PC-9 (cell line): ENCODE results near the gene TTC17. TPM values are rescaled to one million over a fixed set of nuclear protein-coding genes. Genes with fewer than 3 reads are reported as not detected.

Experiments used
- BruUV-seq: library from RNA; stranded (reverse); fragments of 400-500 nt; replicated peaks from 2 replicates; lab custom pipeline; 2021; lab: Mats Ljungman, UMichigan
- CTCF ChIA-PET: fragments of 300-600 bp; sonication (Branson Sonifier 250); formaldehyde crosslinking; loops from one replicate; lab custom pipeline; 2022; ENCODE audit warnings: antibody characterized with exemption; lab: Charles Lee
- POLR2A ChIA-PET: fragments of 300-600 bp; sonication (Branson Sonifier 250); formaldehyde crosslinking; loops from one replicate; lab custom pipeline; 2022; ENCODE audit warnings: antibody characterized with exemption; ENCODE audit not compliant: unreplicated experiment; lab: Charles Lee
- DNase-seq, 2 experiments: peaks; one replicate each; pipeline versions ENCODE4 v3.0.0 to v3.0.0-alpha.2; 2015 to 2022; ENCODE audit warnings: mixed read lengths in 1 of 2
- H2AFZ ChIP-seq: fragments of 200-600 bp; sonication (generic); 2 replicates; pipeline ENCODE4 v1.8.1; 2017; ENCODE audit warnings: antibody characterized with exemption
- H3F3A ChIP-seq: fragments of 200-600 bp; sonication (generic); 2 replicates; pipeline ENCODE4 v1.8.1; 2017; ENCODE audit warnings: antibody characterized with exemption, mild to moderate bottlenecking, low read depth; ENCODE audit not compliant: insufficient read depth
- H3K27ac ChIP-seq: fragments of 200-600 bp; sonication (generic); 2 replicates; pipeline ENCODE4 v1.6.1; 2016; ENCODE audit warnings: mixed run types
- H3K27me3 ChIP-seq: fragments of 200-600 bp; sonication (generic); 2 replicates; pipeline ENCODE4 v1.6.1; 2016; ENCODE audit warnings: low read depth, mixed run types; ENCODE audit not compliant: insufficient read depth
- H3K36me3 ChIP-seq: fragments of 200-600 bp; sonication (generic); 2 replicates; pipeline ENCODE4 v1.6.1; 2016; ENCODE audit warnings: low read depth, mixed run types
- H3K4me1 ChIP-seq: fragments of 200-600 bp; sonication (generic); replicated peaks from 2 replicates; pipeline ENCODE4 v1.6.1; 2016; ENCODE audit warnings: mixed run types; ENCODE audit not compliant: insufficient read depth
- H3K4me2 ChIP-seq: fragments of 200-600 bp; sonication (generic); 2 replicates; pipeline ENCODE4 v1.6.1; 2017; ENCODE audit warnings: mixed run types
- H3K4me3 ChIP-seq: fragments of 200-600 bp; sonication (generic); 2 replicates; pipeline ENCODE4 v1.6.1; 2016; ENCODE audit warnings: mixed run types
- H3K79me2 ChIP-seq: fragments of 200-600 bp; sonication (generic); 2 replicates; pipeline ENCODE4 v1.6.1; 2017; ENCODE audit warnings: low read depth, mixed run types
- H3K9me2 ChIP-seq: fragments of 200-600 bp; sonication (generic); 2 replicates; pipeline ENCODE4 v1.8.1; 2017; ENCODE audit warnings: mild to moderate bottlenecking; ENCODE audit not compliant: insufficient read depth
- H3K9me3 ChIP-seq: fragments of 200-600 bp; sonication (generic); 2 replicates; pipeline ENCODE4 v1.8.1; 2016; ENCODE audit warnings: low read depth; ENCODE audit not compliant: insufficient read depth
- H4K20me1 ChIP-seq: fragments of 200-600 bp; sonication (generic); 2 replicates; pipeline ENCODE4 v1.8.1; 2017; ENCODE audit not compliant: insufficient read depth
- EZH2 ChIP-seq: fragments of 200-600 bp; sonication (generic); IDR thresholded peaks from 2 replicates; pipeline ENCODE4 v1.8.0; 2017; ENCODE audit warnings: antibody characterized with exemption, low read depth
- intact Hi-C: fragments of 100-400 bp; cut with micrococcal nuclease; formaldehyde crosslinking; loops from one replicate; pipeline ENCODE4 v1.10.0; 2022; ENCODE audit not compliant: unreplicated experiment
- total RNA-seq: library from RNA; stranded (reverse); gene quantifications from 2 replicates; pipeline ENCODE4 v1.2.3, GENCODE V29; 2021
- TF ChIP-seq, protein P1 (sequence below): fragments of 200-600 bp; sonication (generic); conservative IDR thresholded peaks from 2 replicates; pipeline ENCODE4 v1.6.1; 2017; ENCODE audit warnings: mixed run types, antibody characterized with exemption, mild to moderate bottlenecking, moderate library complexity

Gene TTC17
- total RNA-seq, 1 experiment from 2014 or later, result 81.0 TPM

DNA sequence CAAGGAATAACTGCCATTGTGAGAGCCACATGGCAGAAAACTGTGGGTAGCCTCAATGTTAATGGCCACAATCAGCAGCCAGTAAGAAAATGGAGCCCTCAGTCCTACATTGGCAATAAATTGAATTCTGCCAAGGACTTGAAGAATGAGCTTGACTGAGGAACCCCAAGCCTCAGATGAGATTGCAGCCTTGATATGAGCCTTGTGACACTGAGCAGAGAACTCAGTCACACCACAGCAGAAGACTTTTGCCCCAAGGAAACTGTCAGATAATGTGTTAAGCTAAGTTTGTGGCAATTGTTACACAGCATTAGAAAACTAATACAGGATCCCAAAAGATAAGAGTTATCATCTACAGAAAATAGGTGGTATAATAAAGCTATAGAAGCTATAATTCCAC is 2.4 kb upstream of the TTC17 start:
- DNase-seq, result no peak
- BruUV-seq, result no TSS peak
- POLR2A ChIA-PET, result no interaction called here
- Histone ChIP-seq H2AFZ (no peak overlapping the region), H3K4me3 (no peak overlapping the region), H4K20me1 (peaks cover 17% of the 10 kb centered on the region), H3K79me2 (peaks cover 25% of the 10 kb centered on the region), H3K4me1 (peaks cover 24% of the 10 kb centered on the region), H3K36me3 (no peaks in the 10 kb centered on the region), H3K9me3 (no peaks in the 10 kb centered on the region), H3K9me2 (no peaks in the 10 kb centered on the region; the same call in 1 of the 2 replicates), H3K27me3 (no peaks in the 10 kb centered on the region), H3F3A (peaks cover 11% of the 10 kb centered on the region; the same call in 1 of the 2 replicates), H3K4me2 (no peak overlapping the region), H3K27ac (no peak overlapping the region)
- intact Hi-C loops, result loop anchor here (5.0 kb wide), 1 partner anchor 44 kb away; the partner anchor contains the start of gene API5
- CTCF ChIA-PET, result no interaction called here
- TF ChIP-seq EZH2, result no peak
- TF ChIP-seq, protein P1, sequence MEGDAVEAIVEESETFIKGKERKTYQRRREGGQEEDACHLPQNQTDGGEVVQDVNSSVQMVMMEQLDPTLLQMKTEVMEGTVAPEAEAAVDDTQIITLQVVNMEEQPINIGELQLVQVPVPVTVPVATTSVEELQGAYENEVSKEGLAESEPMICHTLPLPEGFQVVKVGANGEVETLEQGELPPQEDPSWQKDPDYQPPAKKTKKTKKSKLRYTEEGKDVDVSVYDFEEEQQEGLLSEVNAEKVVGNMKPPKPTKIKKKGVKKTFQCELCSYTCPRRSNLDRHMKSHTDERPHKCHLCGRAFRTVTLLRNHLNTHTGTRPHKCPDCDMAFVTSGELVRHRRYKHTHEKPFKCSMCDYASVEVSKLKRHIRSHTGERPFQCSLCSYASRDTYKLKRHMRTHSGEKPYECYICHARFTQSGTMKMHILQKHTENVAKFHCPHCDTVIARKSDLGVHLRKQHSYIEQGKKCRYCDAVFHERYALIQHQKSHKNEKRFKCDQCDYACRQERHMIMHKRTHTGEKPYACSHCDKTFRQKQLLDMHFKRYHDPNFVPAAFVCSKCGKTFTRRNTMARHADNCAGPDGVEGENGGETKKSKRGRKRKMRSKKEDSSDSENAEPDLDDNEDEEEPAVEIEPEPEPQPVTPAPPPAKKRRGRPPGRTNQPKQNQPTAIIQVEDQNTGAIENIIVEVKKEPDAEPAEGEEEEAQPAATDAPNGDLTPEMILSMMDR, result no peak

DNA sequence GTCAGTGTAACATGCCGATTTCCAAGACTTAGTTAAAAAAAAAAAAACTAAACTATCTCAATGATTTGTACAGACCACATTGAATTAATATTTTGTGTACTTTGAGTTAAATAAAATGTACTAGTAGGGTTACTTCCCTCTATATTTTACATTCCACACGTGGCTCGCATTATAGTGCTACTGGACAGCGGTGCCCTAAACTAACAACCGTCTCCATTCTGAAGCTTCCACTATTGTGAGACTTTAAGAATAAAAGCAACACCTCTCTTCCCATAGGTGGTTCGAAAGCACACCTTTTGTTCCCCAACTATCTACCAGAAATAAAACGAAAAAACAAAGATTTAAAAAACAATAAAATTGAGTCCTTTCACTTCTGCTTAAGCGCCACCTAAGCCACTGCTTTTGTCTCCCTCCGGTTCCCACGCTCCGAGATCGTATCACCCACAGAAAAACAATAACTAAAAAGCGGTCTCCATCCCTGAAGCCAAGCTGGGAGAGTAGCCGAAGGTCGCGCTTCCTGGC is 380 bp upstream of the TTC17 start:
- Histone ChIP-seq H3K4me1 (peaks cover 24% of the 10 kb centered on the region), H3K4me2 (peak overlapping the region; percentile 93), H3K27ac (peak overlapping the region; percentile 76), H3K27me3 (no peaks in the 10 kb centered on the region), H3F3A (peaks cover 11% of the 10 kb centered on the region; the same call in 1 of the 2 replicates), H4K20me1 (peaks cover 31% of the 10 kb centered on the region), H2AFZ (peak overlapping the region; percentile 94), H3K4me3 (peak overlapping the region; percentile 97), H3K36me3 (no peaks in the 10 kb centered on the region), H3K9me3 (no peaks in the 10 kb centered on the region), H3K79me2 (peaks cover 46% of the 10 kb centered on the region), H3K9me2 (no peaks in the 10 kb centered on the region; the same call in 1 of the 2 replicates)
- intact Hi-C loops, result loop anchor here (2.0 to 5.0 kb wide), 3 partner anchors 38 to 472 kb away; partner anchors contain the start of gene API5
- no peak for DNase-seq
- TF ChIP-seq, protein P1, result no peak
- TF ChIP-seq EZH2, result no peak
- ChIA-PET POLR2A (interaction anchor here (0.6 to 1.1 kb wide), 6 partner anchors 20 to 344 kb away, joined by 3 to 6 read pairs (median 4); partner anchors contain the start of gene API5), CTCF (interaction anchor here (0.6 to 1.2 kb wide), 2 partner anchors 47 to 1208 kb away, joined by 3 to 4 read pairs; partner anchors contain the start of gene API5)
- TSS peak; percentile 72 for BruUV-seq

DNA sequence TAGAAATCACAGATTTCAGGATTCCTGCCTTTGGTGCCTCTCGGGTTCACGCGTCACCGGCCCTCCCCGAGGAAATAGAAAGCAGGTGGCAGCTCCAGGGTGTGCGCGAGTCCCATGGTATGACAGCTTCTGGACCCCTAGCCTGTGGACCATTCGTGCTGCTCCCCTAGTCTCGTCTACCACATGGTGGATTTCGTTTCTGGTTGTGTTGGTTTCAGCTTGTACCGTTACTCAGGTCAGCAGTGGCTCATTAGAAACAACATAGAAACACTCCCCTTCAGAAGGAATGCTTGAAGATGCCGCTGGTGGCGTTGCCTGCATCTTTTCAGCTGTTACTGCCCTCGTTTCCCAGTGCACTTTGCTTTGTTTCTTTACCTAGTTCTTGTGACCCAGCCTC is 700 bp downstream of the TTC17 start:
- TSS peak; percentile 43 for BruUV-seq
- no peak for TF ChIP-seq EZH2
- TF ChIP-seq, protein P1, result no peak
- peak overlapping the region; percentile 94 for H2AFZ ChIP-seq
- no peaks in the 10 kb centered on the region for H3K9me2 ChIP-seq
- H3K79me2 ChIP-seq, result peaks cover 56% of the 10 kb centered on the region
- CTCF ChIA-PET, result no interaction called here
- H3K9me3 ChIP-seq, result no peaks in the 10 kb centered on the region
- peak in 1 of 2 experiments; percentile 46 for DNase-seq
- H3K27me3 ChIP-seq, result no peaks in the 10 kb centered on the region
- peak overlapping the region; percentile 97 for H3K4me3 ChIP-seq
- H3F3A ChIP-seq, result peaks cover 11% of the 10 kb centered on the region; the same call in 1 of the 2 replicates
- no peaks in the 10 kb centered on the region for H3K36me3 ChIP-seq
- H3K4me1 ChIP-seq, result peaks cover 24% of the 10 kb centered on the region
- POLR2A ChIA-PET, result interaction anchor here (0.6 kb wide), 1 partner anchor 48 kb away, joined by 3 read pairs; no protein-coding TSS in a partner anchor
- intact Hi-C loops, result loop anchor here (2.0 to 5.0 kb wide), 3 partner anchors 37 to 471 kb away; partner anchors contain the start of gene API5
- H4K20me1 ChIP-seq, result peaks cover 42% of the 10 kb centered on the region
- peak overlapping the region; percentile 93 for H3K4me2 ChIP-seq
- H3K27ac ChIP-seq, result peak overlapping the region; percentile 76
